ENCODE measurements around the gene PSD4. TPM values are rescaled to one million over a fixed set of nuclear protein-coding genes. Genes with fewer than 3 reads are reported as not detected.

The PSD4 gene
- total and polyA plus RNA-seq, 10 of the 15 experiments (the other 5 are each of a cell fraction or from before 2014, with no cell fraction given), result 0.68 to 114 (median 35.1) TPM

DNA sequence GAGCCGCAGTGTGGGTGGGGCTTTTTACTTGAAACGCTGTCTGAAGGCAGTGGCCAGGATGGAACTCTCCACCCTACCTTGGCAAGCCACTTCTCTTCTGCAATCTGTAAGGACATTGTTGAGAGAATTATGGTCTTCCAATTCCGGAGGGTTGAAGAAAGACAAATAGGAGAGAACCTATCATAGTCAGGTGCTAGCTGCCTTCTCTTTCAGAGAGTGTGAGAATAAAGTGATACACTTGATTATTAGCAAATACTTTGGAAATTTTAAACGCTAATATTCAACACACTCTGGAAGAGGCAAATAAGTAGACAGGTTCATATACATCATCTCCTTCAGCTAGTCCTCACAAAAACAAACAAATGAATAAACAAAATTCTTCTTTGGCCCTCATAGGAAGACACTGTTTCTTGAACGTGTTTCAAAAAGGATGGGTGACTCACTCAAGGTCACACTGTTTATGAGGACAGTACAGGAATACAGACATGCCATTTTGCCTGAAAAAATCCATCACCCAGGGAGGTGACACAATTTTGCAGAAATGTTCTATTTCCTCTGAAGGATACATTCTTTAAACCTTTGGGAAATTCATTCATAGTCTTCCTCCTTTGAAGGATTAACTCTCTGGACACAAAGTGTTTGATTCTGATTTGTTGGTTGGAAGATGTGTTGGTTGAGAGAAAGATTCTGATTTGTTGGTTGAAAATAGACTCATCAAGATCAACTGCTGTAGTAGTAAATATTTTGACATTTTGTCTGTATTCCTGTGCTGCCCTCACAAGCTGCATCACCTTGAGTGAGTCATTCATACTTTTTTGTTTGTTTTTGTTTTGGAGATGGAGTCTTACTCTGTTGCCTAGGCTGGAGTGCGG is 48.6 kb upstream of the PSD4 start:
- ChIA-PET POLR2A (interaction anchor here (1.2 kb wide), 1 partner anchor 14 kb away, joined by 3 read pairs; no protein-coding TSS in a partner anchor), CTCF (interaction anchor here (1.2 to 4.2 kb wide), 4 partner anchors 10 to 49 kb away, joined by 3 to 28 read pairs (median 4); no protein-coding TSS in a partner anchor), RAD21 (ENCODE audit: unreplicated experiment) (interaction anchor here (0.7 kb wide), 2 partner anchors 13 to 172 kb away, joined by 3 read pairs; no protein-coding TSS in a partner anchor), SMC1A (ENCODE audit: uncharacterized antibody, unreplicated experiment) (interaction anchor here (1.0 to 1.7 kb wide), 3 partner anchors 13 to 45 kb away, joined by 3 read pairs; no protein-coding TSS in a partner anchor)
- DNase-seq (ENCODE audit: low read depth, low spot score) (no peak), ATAC-seq (no peak), FAIRE-seq (peak; percentile 64)
- H3K9ac ChIP-seq (ENCODE audit: control insufficient read depth, insufficient read depth, low read length), result no peak overlapping the region
- H2AFZ ChIP-seq (ENCODE audit: control insufficient read depth, low read depth, low read length), result no peak overlapping the region
- in situ Hi-C loops (cut with MboI) (no loop called here), intact Hi-C loops (cut with micrococcal nuclease; ENCODE audit: unreplicated experiment) (no loop called here)
- H3K27me3 ChIP-seq (replicated peaks in 1 of 2; ENCODE audit: control insufficient read depth in 2 of 2, insufficient read depth in 2 of 2, low read length in 1 of 2), result no peaks in the 10 kb centered on the region
- no peaks in the 10 kb centered on the region for H3K9me3 ChIP-seq (replicated peaks; ENCODE audit: control insufficient read depth, insufficient read depth, low read length)
- no TSS peak for BruUV-seq (replicated peaks)
- no peak overlapping the region for H3K27ac ChIP-seq (ENCODE audit: control insufficient read depth, insufficient read depth)
- no peaks in the 10 kb centered on the region for H3K79me2 ChIP-seq (ENCODE audit: control insufficient read depth, insufficient read depth, low read length)
- no peaks in the 10 kb centered on the region for H3K36me3 ChIP-seq (ENCODE audit: control insufficient read depth in 2 of 2, insufficient read depth in 2 of 2, low read length in 1 of 2)
- TF ChIP-seq EZH2 (IDR thresholded peaks at IDR 0.05; ENCODE audit: borderline replicate concordance, control insufficient read depth, low read depth, low read length) (no peak), CREM (IDR thresholded peaks at IDR 0.05; ENCODE audit: low read depth) (no peak), ETV6 (conservative IDR thresholded peaks at IDR 0.05 in 1 of 2, IDR thresholded peaks at IDR 0.05 in 1 of 2; ENCODE audit: borderline replicate concordance in 1 of 2, low read depth in 1 of 2) (no peak)
- H3K4me3 ChIP-seq, result no peak overlapping the region
- H3K4me1 ChIP-seq (ENCODE audit: control insufficient read depth, insufficient read depth, low read length), result peaks cover 11% of the 10 kb centered on the region
- no peaks in the 10 kb centered on the region for H4K20me1 ChIP-seq (ENCODE audit: control insufficient read depth, insufficient read depth)
- 75% methylated on average over 6 of the region's 6 CpGs for WGBS (ENCODE audit: insufficient coverage, insufficient replicate concordance, low lambda C conversion rate, missing lambda C conversion rate)
- peak overlapping the region; percentile 84; the same call in 1 of the 2 replicates for H3K4me2 ChIP-seq (ENCODE audit: control insufficient read depth, insufficient read depth)

Data from GM12878 (cell line).